Heart right ventricle (tissue), 16 donors: ENCODE measurements around the gene PCSK6. TPM values are rescaled to one million over a fixed set of nuclear protein-coding genes. Genes with fewer than 3 reads are reported as not detected.

Experiments used
- ATAC-seq, 8 donors: fragments of 200-7000 bp; cut with Tn5 transposase; one replicate each; pipeline ENCODE4 v1.9.1; 2020; ENCODE audit warnings: mild to moderate bottlenecking in 8 of 8, moderate library complexity in 8 of 8, moderate number of reproducible peaks in 1 of 8
- DNase-seq, 2 donors: peaks; one replicate each; pipeline ENCODE4 v3.0.0-alpha.2; 2020
- H3K27ac ChIP-seq, 10 donors: fragments of 200-600 bp; sonication (generic) in 2 of 10; one replicate each; pipeline versions ENCODE4 v1.5.0 to v1.8.0; 2020 to 2022; ENCODE audit warnings: mild to moderate bottlenecking in 3 of 10
- H3K27me3 ChIP-seq, 7 donors: fragments of 200-600 bp; one replicate each; pipeline ENCODE4 v1.8.0; 2021 to 2022; ENCODE audit warnings: mild to moderate bottlenecking in 2 of 7
- H3K36me3 ChIP-seq, 9 donors: fragments of 200-600 bp; sonication (generic) in 1 of 9; one replicate each; pipeline versions ENCODE4 v1.5.0 to v1.8.0; 2020 to 2022; ENCODE audit warnings: mild to moderate bottlenecking in 2 of 9
- H3K4me1 ChIP-seq, 9 donors: fragments of 200-600 bp; sonication (generic) in 1 of 9; one replicate each; pipeline versions ENCODE4 v1.5.0 to v1.8.0; 2020 to 2022; ENCODE audit warnings: mild to moderate bottlenecking in 4 of 9
- H3K4me3 ChIP-seq, 10 donors: fragments of 200-600 bp; sonication (generic) in 2 of 10; one replicate each; pipeline versions ENCODE4 v1.5.0 to v1.8.0; 2020 to 2022; ENCODE audit warnings: mild to moderate bottlenecking in 7 of 10, moderate library complexity in 2 of 10
- H3K9me3 ChIP-seq, 11 donors: fragments of 200-600 bp in 10 of 11; sonication (generic) in 2 of 11; one replicate each; pipeline versions ENCODE4 v1.5.0 to v1.8.0; 2013 to 2022; ENCODE audit warnings: mild to moderate bottlenecking in 2 of 11, control low read depth in 1 of 11, moderate library complexity in 1 of 11
- WGBS, 2 donors: extraction: QIAGEN DNeasy Blood & Tissue Kit; methylation state at CpG; one replicate each; pipeline ENCODE4 v1.1.7; 2013; ENCODE audit warnings: inconsistent platforms in 1 of 2; 5-methylcytosine and 5-hydroxymethylcytosine counted together
- intact Hi-C, 10 donors: fragments of 100-400 bp; cut with DNase I; formaldehyde crosslinking; loops; one replicate each; pipeline versions ENCODE4 v1.11.1 to v1.14.2; 2022
- polyA plus RNA-seq, 2 donors: library from polyadenylated mRNA; stranded (reverse); fragments of 200-250 nt; gene quantifications; one replicate each; pipeline ENCODE4 v1.2.3, GENCODE V29; 2013
- total RNA-seq, 10 donors: library from RNA; stranded (reverse); fragmentation: NEBNext Ultra II Directional in 3 of 10; extraction: Animal tissue kit (Norgen Biotek cat#: 25700) in 3 of 10; gene quantifications; one replicate each; pipeline versions ENCODE4 v1.2.1 to v1.2.4, GENCODE V29; 2021 to 2023
- TF ChIP-seq, protein P1 (sequence below), 9 donors: fragments of 200-600 bp; sonication (generic) in 2 of 9; IDR thresholded peaks; one replicate each; pipeline versions ENCODE4 v1.5.0 to v1.8.0; 2021 to 2022; ENCODE audit warnings: antibody characterized with exemption in 9 of 9, mild to moderate bottlenecking in 5 of 9, moderate library complexity in 1 of 9
- donor health status: Arrhythmogenic right ventricular cardiomyopathy.
- donor health status: ischemic (EF 13 %, LVEDD 7.1; RV severe dilation, severe dysfunction).
- donor health status: healthy with polysubstance abuse.
- donor health status: DM: no; HTN: yes; CAD: no.
- donor health status: DM: no; HTN: no; CAD: no.
- donor health status: ischemic (EF 25% LVEDD 6.9; RV normal size, moderate dysfunction).
- donor health status: ischemic (EF 25% LVEDD 5.7; RV mildly dilated, moderate dysfunction).
- donor health status: healthy.
- donor health status: DM: yes; HTN: yes; CAD: no.
- donor health status: Ischemic cardiomyopathy.
- donor health status: ischemic (EF 35%, LVEDD 5.7; RV mildly dilated, moderate dysfunction).
- donor health status: nonischemic (EF 11% LVEDD 7.7; RV severe dilation, severe dysfunction).
- donor health status: DM: yes; HTN: yes; CAD: no.
- donor health status: PGD.
- donor health status: ischemic (EF 29% LVEDD 5.4; RV normal size, mild dysfunction).
- donor health status: nonischemic (EF 23%, LVEDD 6.1; RV moderate dilation, normal function).

The PCSK6 gene
- total and polyA plus RNA-seq, 12 donors, result 4.6 to 34.0 (median 21.7) TPM

- no peaks in the 10 kb centered on the region for H3K27me3 ChIP-seq
- no peaks in the 10 kb centered on the region for H3K9me3 ChIP-seq
- ATAC-seq (no peak), DNase-seq (no peak)
- no peak overlapping the region for H3K27ac ChIP-seq
- TF ChIP-seq, protein P1, sequence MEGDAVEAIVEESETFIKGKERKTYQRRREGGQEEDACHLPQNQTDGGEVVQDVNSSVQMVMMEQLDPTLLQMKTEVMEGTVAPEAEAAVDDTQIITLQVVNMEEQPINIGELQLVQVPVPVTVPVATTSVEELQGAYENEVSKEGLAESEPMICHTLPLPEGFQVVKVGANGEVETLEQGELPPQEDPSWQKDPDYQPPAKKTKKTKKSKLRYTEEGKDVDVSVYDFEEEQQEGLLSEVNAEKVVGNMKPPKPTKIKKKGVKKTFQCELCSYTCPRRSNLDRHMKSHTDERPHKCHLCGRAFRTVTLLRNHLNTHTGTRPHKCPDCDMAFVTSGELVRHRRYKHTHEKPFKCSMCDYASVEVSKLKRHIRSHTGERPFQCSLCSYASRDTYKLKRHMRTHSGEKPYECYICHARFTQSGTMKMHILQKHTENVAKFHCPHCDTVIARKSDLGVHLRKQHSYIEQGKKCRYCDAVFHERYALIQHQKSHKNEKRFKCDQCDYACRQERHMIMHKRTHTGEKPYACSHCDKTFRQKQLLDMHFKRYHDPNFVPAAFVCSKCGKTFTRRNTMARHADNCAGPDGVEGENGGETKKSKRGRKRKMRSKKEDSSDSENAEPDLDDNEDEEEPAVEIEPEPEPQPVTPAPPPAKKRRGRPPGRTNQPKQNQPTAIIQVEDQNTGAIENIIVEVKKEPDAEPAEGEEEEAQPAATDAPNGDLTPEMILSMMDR (IDR thresholded peaks at IDR 0.05), result no peak
- H3K4me1 ChIP-seq, result no peaks in the 10 kb centered on the region
- WGBS, 2 donors, result 91 to 95% methylated on average over 6 of the region's 6 CpGs
- peaks cover 0 to 56% (median 0%) of the 10 kb centered on the region in 9 donors for H3K36me3 ChIP-seq
- H3K4me3 ChIP-seq, result no peak overlapping the region
- intact Hi-C loops, result no loop called here
These were observed 57.8 kb downstream of the PCSK6 start for GRCh38 chr15:101431748-101432147.

DNA sequence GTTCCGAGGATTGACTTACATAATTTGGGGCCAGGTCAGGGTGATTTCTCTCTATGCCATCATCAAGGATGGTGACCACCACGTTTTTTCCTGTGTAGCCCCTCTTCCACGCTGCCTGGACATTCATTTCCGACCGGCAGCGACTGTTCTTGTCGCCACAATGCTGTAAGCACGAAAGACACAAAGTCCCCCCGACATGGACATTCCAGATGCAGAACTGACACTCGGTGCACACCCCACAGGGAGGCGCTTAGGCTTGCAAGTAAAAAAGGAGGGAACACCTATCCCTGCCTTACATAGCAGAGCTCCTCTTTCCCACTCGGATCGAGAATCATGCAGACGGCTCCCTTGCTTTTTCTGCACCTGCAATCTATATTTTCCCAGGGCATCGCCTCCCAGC lies 58.2 kb downstream of the PCSK6 start:
- Histone ChIP-seq H3K27me3 (no peaks in the 10 kb centered on the region), H3K36me3 (peaks cover 0 to 60% (median 0%) of the 10 kb centered on the region in 9 donors), H3K4me3 (no peak overlapping the region), H3K27ac (no peak overlapping the region), H3K4me1 (no peaks in the 10 kb centered on the region), H3K9me3 (no peaks in the 10 kb centered on the region)
- no peak for ATAC-seq
- 79 to 81% methylated on average over 15 of the region's 15 CpGs for WGBS, 2 donors
- intact Hi-C loops, result no loop called here
- DNase-seq, result no peak
- TF ChIP-seq, protein P1 (IDR thresholded peaks at IDR 0.05), result no peak

DNA sequence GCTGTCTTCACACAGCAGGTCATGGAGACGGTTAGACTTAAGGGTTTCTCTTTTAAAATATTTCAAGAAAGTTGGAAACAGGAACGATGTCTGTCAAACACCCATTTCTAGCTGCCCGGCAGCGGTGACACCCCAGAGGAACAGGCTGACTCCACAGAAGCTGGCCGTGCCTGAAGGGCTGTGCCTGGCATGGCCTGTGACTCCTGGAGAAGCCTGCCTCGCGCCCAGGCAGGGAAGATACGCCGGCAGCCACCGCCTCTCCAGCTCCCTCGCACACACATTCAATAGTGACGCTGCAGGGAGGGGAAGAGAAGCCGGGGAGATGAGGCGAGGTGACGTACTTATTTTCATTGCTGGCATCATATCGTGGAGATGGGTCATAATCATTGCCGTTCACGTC lies 59.9 kb downstream of the PCSK6 start:
- intact Hi-C loops, result no loop called here
- ATAC-seq (no peak), DNase-seq (no peak)
- Histone ChIP-seq H3K4me3 (no peak overlapping the region), H3K4me1 (no peaks in the 10 kb centered on the region), H3K27ac (no peak overlapping the region), H3K9me3 (no peaks in the 10 kb centered on the region), H3K36me3 (peaks cover 0 to 75% (median 0%) of the 10 kb centered on the region in 9 donors), H3K27me3 (no peaks in the 10 kb centered on the region)
- 88 to 89% methylated on average over 18 of the region's 18 CpGs for WGBS, 2 donors
- TF ChIP-seq, protein P1 (IDR thresholded peaks at IDR 0.05), result no peak

DNA sequence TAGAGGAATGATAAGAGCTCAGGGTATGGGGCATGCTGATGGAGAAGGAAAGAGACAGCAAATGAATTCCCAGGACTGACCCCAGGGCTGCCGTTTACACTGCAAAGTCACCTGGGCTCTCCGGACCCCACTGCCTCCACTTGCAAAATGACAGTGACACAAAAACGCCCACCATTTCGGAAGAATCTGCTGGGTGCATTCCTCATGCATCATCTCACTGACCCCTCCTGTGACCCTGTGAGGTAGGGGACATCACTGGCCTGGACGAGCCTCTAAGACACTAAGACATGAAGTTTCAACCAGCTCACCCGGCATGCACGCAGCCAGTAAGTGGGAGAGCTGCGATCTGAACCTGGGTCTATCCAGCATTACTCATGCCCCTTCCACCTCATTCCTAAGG lies 60.3 kb downstream of the PCSK6 start:
- Histone ChIP-seq H3K4me1 (no peaks in the 10 kb centered on the region), H3K4me3 (no peak overlapping the region), H3K36me3 (peaks cover 0 to 74% (median 0%) of the 10 kb centered on the region in 9 donors), H3K9me3 (no peaks in the 10 kb centered on the region), H3K27me3 (no peaks in the 10 kb centered on the region), H3K27ac (no peak overlapping the region)
- intact Hi-C loops, result no loop called here
- TF ChIP-seq, protein P1 (IDR thresholded peaks at IDR 0.05), result no peak
- no peak for ATAC-seq
- 83 to 84% methylated on average over 8 of the region's 8 CpGs for WGBS, 2 donors
- DNase-seq, result no peak
